GM23248 (cell line): ENCODE data around the gene CAPN9.

Experiments used
- EZH2 ChIP-seq: fragments of 200-600 bp; sonication (generic); IDR thresholded peaks from 2 replicates; pipeline ENCODE4 v1.6.1; 2018; ENCODE audit warnings: antibody characterized with exemption, mild to moderate bottlenecking; ENCODE audit not compliant: insufficient read depth, poor library complexity, severe bottlenecking
- EZH2phosphoT487 ChIP-seq: fragments of 200-600 bp; sonication (generic); IDR thresholded peaks from 2 replicates; pipeline ENCODE4 v1.6.1; 2018; ENCODE audit warnings: antibody characterized with exemption, moderate library complexity, mild to moderate bottlenecking, low read depth; ENCODE audit not compliant: insufficient read depth

DNA sequence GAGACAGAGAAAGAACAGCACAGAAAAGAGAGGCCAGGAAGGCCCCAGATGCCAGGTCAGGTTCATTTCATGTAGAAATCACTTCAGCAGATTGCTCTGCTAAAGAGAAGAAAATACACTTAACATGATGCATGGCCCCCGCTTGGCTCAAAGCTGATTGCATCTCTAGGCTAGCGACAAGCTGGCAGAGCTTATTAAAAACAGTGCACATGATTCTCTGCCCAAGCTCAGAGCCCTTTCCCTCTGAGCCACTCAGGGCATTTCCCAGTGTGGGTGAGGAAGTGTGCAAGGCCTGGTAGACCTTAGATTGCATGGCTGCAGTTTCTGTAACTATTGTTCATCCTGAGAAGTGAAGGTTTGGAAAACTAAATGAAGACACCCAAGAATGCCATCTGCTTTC, 3.3 kb upstream of the CAPN9 start:
- TF ChIP-seq EZH2phosphoT487 (no peak), EZH2 (no peak)
